T-helper 2 cell treated with Interferon-gamma antibody and Interleukin-4, amounts not matched to agents 100 ng/mL and 5 ng/mL, for 36 hours (primary cell): ENCODE results near the gene SLC24A4. TPM values are rescaled to one million over a fixed set of nuclear protein-coding genes. Genes with fewer than 3 reads are reported as not detected.
"Not testable (repeated sequence)": the region's sequence is repeated elsewhere in the genome, so short reads cannot be mapped to it uniquely, and the experiment has no call there.

Source experiments
- intact Hi-C: fragments of 100-400 bp; cut with micrococcal nuclease; formaldehyde crosslinking; loops from one replicate; pipeline ENCODE4 v1.15.1; 2023
- total RNA-seq: library from RNA; stranded (reverse); gene quantifications from 2 replicates; pipeline ENCODE4 v1.2.3, GENCODE V29; 2022

SLC24A4 gene
- total RNA-seq, 1 donor from 2014 or later, result not detected

- intact Hi-C loops, result no loop called here
Observed at GRCh38 chr14:92516344-92516965, 193.5 kb downstream of the SLC24A4 start.

- intact Hi-C loops, result no loop called here
Observed at GRCh38 chr14:92516966-92517506, 194.1 kb downstream of the SLC24A4 start.

- intact Hi-C loops, result no loop called here
Observed at GRCh38 chr14:92517761-92518160, 194.8 kb downstream of the SLC24A4 start.

- intact Hi-C loops, result no loop called here
Observed at GRCh38 chr14:92519246-92520101, 196.5 kb downstream of the SLC24A4 start.

- intact Hi-C loops, result no loop called here
Observed at GRCh38 chr14:92520102-92521057, 197.4 kb downstream of the SLC24A4 start.

- intact Hi-C loops, result no loop called here
Observed at GRCh38 chr14:92521058-92521415, 198.1 kb downstream of the SLC24A4 start.

GRCh38 chr14:92523752-92524151 lies 200.8 kb downstream of the SLC24A4 start:
- intact Hi-C loops, result no loop called here

GRCh38 chr14:92524602-92525185 lies 201.7 kb downstream of the SLC24A4 start:
- intact Hi-C loops, result no loop called here

- intact Hi-C loops, result no loop called here
Observed at GRCh38 chr14:92525322-92526095, 202.5 kb downstream of the SLC24A4 start.

GRCh38 chr14:92527721-92528120 lies 204.8 kb downstream of the SLC24A4 start:
- intact Hi-C loops, result no loop called here

- intact Hi-C loops, result no loop called here
Observed at GRCh38 chr14:92528486-92529100, 205.6 kb downstream of the SLC24A4 start.

- intact Hi-C loops, result no loop called here
Observed at GRCh38 chr14:92529903-92530302, 206.9 kb downstream of the SLC24A4 start.

GRCh38 chr14:92531106-92531873 lies 208.3 kb downstream of the SLC24A4 start:
- intact Hi-C loops, result no loop called here

- intact Hi-C loops, result no loop called here
Observed at GRCh38 chr14:92532490-92533163, 209.7 kb downstream of the SLC24A4 start.

- intact Hi-C loops, result no loop called here
Observed at GRCh38 chr14:92534932-92535643, 212.1 kb downstream of the SLC24A4 start.

GRCh38 chr14:92536231-92536630 lies 213.3 kb downstream of the SLC24A4 start:
- intact Hi-C loops, result not testable (repeated sequence)

GRCh38 chr14:92538412-92538985 lies 215.5 kb downstream of the SLC24A4 start:
- intact Hi-C loops, result no loop called here
